ENCODE results near the gene TMEM156. TPM values are rescaled to one million over a fixed set of nuclear protein-coding genes. Genes with fewer than 3 reads are reported as not detected.
A peak's percentile ranks its signal among the peaks of the same experiment; 100 is the strongest.

Gene TMEM156
- total and polyA plus RNA-seq, 2 of the 4 experiments (the other 2 are of a cell fraction) = 0.53 to 0.54 TPM

DNA sequence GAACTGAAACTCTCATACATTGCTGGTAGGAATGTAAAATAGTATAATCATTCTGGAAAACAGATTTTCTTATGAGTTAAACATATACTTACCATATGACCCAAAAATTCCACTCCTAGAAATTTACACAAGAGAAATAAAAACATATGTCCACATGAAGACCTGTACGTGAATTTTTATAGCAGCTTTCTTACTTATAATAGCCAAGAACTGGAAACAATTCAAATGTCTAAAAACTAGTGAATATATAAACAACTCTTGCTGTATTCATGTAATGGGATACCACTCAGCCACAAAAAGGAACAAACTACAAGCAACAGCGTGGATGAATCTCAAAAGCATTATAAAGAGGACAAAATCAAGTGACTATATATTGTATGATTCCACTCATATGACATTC, 27.5 kb downstream of the TMEM156 start:
- dilution Hi-C loops (cut with HindIII; ENCODE audit: low sequenced_read_pairs, unreplicated experiment) = no loop called here
- Histone ChIP-seq H2AFZ (replicated peaks; ENCODE audit: low read length, poor library complexity) (no peak overlapping the region), H4K8ac (ENCODE audit: low read depth in 2 of 2, low read length in 2 of 2) (no peak overlapping the region), H2BK15ac (ENCODE audit: low read depth, low read length) (no peak overlapping the region), H3K79me1 (ENCODE audit: low read depth in 1 of 2, low read length in 2 of 2) (no peaks in the 10 kb centered on the region), H4K91ac (ENCODE audit: insufficient read depth, low read depth, low read length) (no peak overlapping the region), H3K18ac (ENCODE audit: low read depth, low read length) (peak overlapping the region; percentile 81; the same call in 1 of the 2 replicates), H3K36me3 (ENCODE audit: control insufficient read depth, insufficient read depth, low read length) (no peaks in the 10 kb centered on the region), H4K5ac (ENCODE audit: low read depth, low read length) (peak overlapping the region; percentile 81; the same call in 1 of the 2 replicates), H3K23ac (ENCODE audit: low read depth, low read length) (no peak overlapping the region), H3K4me3 (ENCODE audit: insufficient read depth, low read depth, low read length) (no peak overlapping the region), H4K20me1 (ENCODE audit: insufficient read depth, low read length) (no peaks in the 10 kb centered on the region), H2AK5ac (ENCODE audit: low read depth, low read length) (peak overlapping the region; percentile 28; the same call in 1 of the 2 replicates), H3K4me1 (ENCODE audit: control insufficient read depth, insufficient read depth, low read length) (peaks cover 6% of the 10 kb centered on the region), H3K27ac (ENCODE audit: insufficient read depth, low read length) (no peak overlapping the region), H3K56ac (ENCODE audit: extremely low read depth, insufficient read depth, low read length) (no peak overlapping the region), H3K4me2 (ENCODE audit: low read depth, low read length) (peak overlapping the region; percentile 55; the same call in 1 of the 2 replicates), H2BK20ac (ENCODE audit: low read depth, low read length) (0 out of 2 replicates have a peak overlapping the region, but pooled peaks have one; percentile 38), H3K9me1 (ENCODE audit: insufficient read depth, low read length) (no peaks in the 10 kb centered on the region), H3K9ac (ENCODE audit: low read depth, low read length) (no peak overlapping the region), H3K9me3 (ENCODE audit: control insufficient read depth, insufficient read depth, low read length) (peaks cover 3% of the 10 kb centered on the region; the same call in 1 of the 2 replicates), H2AK9ac (replicated peaks; ENCODE audit: low read depth, low read length, poor library complexity) (no peak overlapping the region), H3K27me3 (ENCODE audit: control insufficient read depth, insufficient read depth, low read length) (no peaks in the 10 kb centered on the region), H3K14ac (replicated peaks; ENCODE audit: low read depth, low read length) (no peak overlapping the region), H3K4ac (ENCODE audit: low read depth, low read length) (peak overlapping the region; percentile 45; the same call in 1 of the 2 replicates), H2BK120ac (ENCODE audit: low read depth, low read length) (no peak overlapping the region), H2BK5ac (ENCODE audit: low read depth, low read length, poor library complexity, severe bottlenecking) (no peak overlapping the region)
- peak; percentile 59 for ATAC-seq (ENCODE audit: low read depth)
- peak; percentile 47 for DNase-seq
- intact Hi-C loops (cut with micrococcal nuclease) = no loop called here
- CTCF ChIA-PET = interaction anchor here (0.6 kb wide), 1 partner anchor 62 kb away, joined by 3 read pairs; no protein-coding TSS in a partner anchor
- TF ChIP-seq, protein P1, sequence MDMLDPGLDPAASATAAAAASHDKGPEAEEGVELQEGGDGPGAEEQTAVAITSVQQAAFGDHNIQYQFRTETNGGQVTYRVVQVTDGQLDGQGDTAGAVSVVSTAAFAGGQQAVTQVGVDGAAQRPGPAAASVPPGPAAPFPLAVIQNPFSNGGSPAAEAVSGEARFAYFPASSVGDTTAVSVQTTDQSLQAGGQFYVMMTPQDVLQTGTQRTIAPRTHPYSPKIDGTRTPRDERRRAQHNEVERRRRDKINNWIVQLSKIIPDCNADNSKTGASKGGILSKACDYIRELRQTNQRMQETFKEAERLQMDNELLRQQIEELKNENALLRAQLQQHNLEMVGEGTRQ (IDR thresholded peaks at IDR 0.05; ENCODE audit: low read depth, low read length) = no peak
- TF ChIP-seq NFE2L2 (IDR thresholded peaks at IDR 0.05; ENCODE audit: low read depth, low read length) (no peak), RCOR1 (IDR thresholded peaks at IDR 0.05; ENCODE audit: insufficient replicate concordance, low read length) (no peak), CHD1 (IDR thresholded peaks at IDR 0.05; ENCODE audit: low read depth, low read length) (no peak), SMC3 (IDR thresholded peaks at IDR 0.05; ENCODE audit: low read depth, low read length) (no peak), MAZ (IDR thresholded peaks at IDR 0.05; ENCODE audit: borderline replicate concordance, low read depth, low read length) (no peak)
- TF ChIP-seq, protein P2, sequence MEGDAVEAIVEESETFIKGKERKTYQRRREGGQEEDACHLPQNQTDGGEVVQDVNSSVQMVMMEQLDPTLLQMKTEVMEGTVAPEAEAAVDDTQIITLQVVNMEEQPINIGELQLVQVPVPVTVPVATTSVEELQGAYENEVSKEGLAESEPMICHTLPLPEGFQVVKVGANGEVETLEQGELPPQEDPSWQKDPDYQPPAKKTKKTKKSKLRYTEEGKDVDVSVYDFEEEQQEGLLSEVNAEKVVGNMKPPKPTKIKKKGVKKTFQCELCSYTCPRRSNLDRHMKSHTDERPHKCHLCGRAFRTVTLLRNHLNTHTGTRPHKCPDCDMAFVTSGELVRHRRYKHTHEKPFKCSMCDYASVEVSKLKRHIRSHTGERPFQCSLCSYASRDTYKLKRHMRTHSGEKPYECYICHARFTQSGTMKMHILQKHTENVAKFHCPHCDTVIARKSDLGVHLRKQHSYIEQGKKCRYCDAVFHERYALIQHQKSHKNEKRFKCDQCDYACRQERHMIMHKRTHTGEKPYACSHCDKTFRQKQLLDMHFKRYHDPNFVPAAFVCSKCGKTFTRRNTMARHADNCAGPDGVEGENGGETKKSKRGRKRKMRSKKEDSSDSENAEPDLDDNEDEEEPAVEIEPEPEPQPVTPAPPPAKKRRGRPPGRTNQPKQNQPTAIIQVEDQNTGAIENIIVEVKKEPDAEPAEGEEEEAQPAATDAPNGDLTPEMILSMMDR (conservative IDR thresholded peaks at IDR 0.05; ENCODE audit: low read depth, low read length) = no peak
- no TSS peak for BruUV-seq (replicated peaks)
- no CpG with 5 or more reads among the region's 2 CpGs for WGBS, 2 experiments (ENCODE audit: extremely low coverage in 2 of 2, insufficient read length in 1 of 2)
- POLR2A ChIA-PET (ENCODE audit: unreplicated experiment) = no interaction called here
- in situ Hi-C loops (cut with MboI; ENCODE audit: low sequenced_read_pairs) = no loop called here

Measured in IMR-90 (cell line).